Activated T-helper 17 cell treated with anti-CD3 and anti-CD28 coated beads, Interleukin-2, amount 50 U/mL, for 72 hours (primary cell): ENCODE results near the gene EFNA3. TPM values are rescaled to one million over a fixed set of nuclear protein-coding genes. Genes with fewer than 3 reads are reported as not detected.
A peak's percentile ranks its signal among the peaks of the same experiment; 100 is the strongest.

Source experiments
- ATAC-seq: fragments of 150-1000 bp; cut with Tn5 transposase; replicated peaks from 2 replicates; pipeline ENCODE4 v1.10.0; 2021; ENCODE audit warnings: mild to moderate bottlenecking, moderate library complexity
- H3K27ac Mint-ChIP-seq: one replicate; pipeline ENCODE4 v1.8.0; 2022; ENCODE audit warnings: mixed read lengths
- H3K27me3 Mint-ChIP-seq: one replicate; pipeline ENCODE4 v1.8.0; 2022; ENCODE audit warnings: mixed read lengths
- H3K36me3 Mint-ChIP-seq: one replicate; pipeline ENCODE4 v1.8.0; 2022; ENCODE audit warnings: low read depth, mild to moderate bottlenecking, mixed read lengths
- H3K4me1 Mint-ChIP-seq: one replicate; pipeline ENCODE4 v1.8.0; 2022; ENCODE audit warnings: mixed read lengths
- H3K4me3 Mint-ChIP-seq: one replicate; pipeline ENCODE4 v1.8.0; 2022; ENCODE audit warnings: mild to moderate bottlenecking, mixed read lengths
- H3K9me3 Mint-ChIP-seq: one replicate; pipeline ENCODE4 v1.8.0; 2022; ENCODE audit warnings: mixed read lengths
- total RNA-seq, 2 donors: library from RNA; stranded (reverse); gene quantifications; one replicate each; pipeline ENCODE4 v1.2.3, GENCODE V29; 2022

The EFNA3 gene
- total RNA-seq, 2 donors from 2014 or later, result 4.1 to 10.8 TPM

DNA sequence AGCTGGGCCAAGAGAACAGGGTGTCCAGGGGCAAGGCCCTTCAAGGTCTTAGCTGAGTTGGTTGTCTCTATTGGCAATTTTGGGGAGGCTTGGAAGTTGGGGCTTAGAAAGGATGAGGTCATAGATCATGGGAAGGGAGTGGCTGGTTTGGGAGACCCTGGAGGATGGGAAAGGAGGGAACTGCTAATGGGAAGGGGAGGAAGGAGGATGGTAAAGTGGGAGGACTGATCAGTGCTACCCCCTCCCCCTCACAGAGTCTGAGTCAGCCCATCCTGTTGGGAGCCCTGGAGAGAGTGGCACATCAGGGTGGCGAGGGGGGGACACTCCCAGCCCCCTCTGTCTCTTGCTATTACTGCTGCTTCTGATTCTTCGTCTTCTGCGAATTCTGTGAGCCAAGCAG, 10.0 kb upstream of the EFNA3 start:
- Mint-ChIP-seq H3K4me1 (peaks cover 16% of the 10 kb centered on the region), H3K36me3 (peaks cover 13% of the 10 kb centered on the region), H3K27ac (no peak overlapping the region), H3K4me3 (no peak overlapping the region), H3K27me3 (no peaks in the 10 kb centered on the region), H3K9me3 (no peaks in the 10 kb centered on the region)
- ATAC-seq, result no peak

- ATAC-seq, result no peak
- peaks cover 13% of the 10 kb centered on the region for H3K36me3 Mint-ChIP-seq
- H3K9me3 Mint-ChIP-seq, result no peaks in the 10 kb centered on the region
- no peak overlapping the region for H3K27ac Mint-ChIP-seq
- H3K4me1 Mint-ChIP-seq, result peaks cover 13% of the 10 kb centered on the region
- no peaks in the 10 kb centered on the region for H3K27me3 Mint-ChIP-seq
- H3K4me3 Mint-ChIP-seq, result no peak overlapping the region
Observed at GRCh38 chr1:155069551-155070157, 9.0 kb upstream of the EFNA3 start.

DNA sequence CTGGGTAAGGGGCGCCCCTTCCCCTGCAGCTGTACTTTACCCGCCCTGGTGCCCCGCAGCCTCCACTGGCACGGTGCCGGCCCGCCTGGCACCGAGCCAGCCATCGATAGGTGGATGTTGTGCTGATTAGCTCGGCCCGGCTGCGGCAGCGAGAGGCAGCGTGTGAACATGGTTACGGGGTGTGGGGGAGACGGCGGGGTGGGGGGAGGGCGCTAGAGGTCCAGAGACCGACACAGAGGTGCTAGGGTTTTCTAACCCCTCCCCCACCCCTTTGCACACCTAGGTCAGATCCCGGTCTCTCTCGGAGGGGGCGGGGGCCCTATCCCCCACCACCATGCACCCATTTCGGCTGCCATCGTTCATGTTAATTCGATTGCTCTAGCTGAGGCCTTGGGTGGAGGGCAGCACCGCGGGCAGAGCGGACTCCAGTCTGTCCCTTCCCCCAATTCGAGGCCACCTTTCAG, 8.4 kb upstream of the EFNA3 start:
- no peaks in the 10 kb centered on the region for H3K9me3 Mint-ChIP-seq
- no peak for ATAC-seq
- H3K27ac Mint-ChIP-seq, result no peak overlapping the region
- H3K4me1 Mint-ChIP-seq, result peaks cover 11% of the 10 kb centered on the region
- no peaks in the 10 kb centered on the region for H3K27me3 Mint-ChIP-seq
- H3K36me3 Mint-ChIP-seq, result peaks cover 13% of the 10 kb centered on the region
- peak overlapping the region; percentile 56 for H3K4me3 Mint-ChIP-seq

DNA sequence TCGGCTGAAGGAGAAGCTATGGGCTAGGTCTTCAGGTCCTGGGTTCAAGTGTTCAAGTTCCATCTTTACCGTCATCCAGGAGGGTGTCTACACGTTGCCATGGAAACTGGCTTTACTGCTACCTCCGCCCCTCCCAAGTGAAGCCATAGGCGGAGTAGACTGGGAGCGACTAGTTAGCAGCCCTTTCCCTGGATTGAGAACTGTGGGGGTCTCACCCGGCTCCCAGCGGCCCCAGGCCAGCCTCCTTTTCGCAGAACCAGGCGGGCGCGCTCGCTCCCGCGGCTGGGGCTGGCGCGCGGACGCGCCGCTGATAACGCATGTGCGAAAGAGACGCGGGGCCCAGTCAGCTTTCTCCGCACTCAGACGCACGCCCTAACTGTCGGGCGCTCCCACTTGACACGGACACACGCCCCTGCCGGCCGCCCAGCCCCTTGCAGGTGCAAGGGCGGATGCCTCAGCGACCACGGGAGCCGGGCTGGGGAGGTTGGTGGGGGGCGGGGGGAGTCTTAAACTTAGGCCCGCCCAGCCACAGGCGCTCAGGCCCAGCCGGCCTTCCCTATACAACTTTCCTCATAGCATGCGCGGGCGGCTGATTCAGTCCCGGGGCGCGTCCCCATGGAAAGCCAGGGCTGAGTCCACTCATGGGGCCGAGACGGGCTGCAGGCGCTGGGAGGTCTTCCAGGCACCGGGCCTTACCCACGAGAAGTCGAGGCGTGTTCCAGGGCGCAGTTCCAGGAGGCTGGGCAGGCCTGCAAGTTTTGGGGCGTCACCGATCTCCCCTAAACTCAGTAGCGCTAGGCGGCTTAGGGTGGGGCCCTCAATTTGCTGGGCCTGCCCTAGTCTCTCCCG, 7.7 kb upstream of the EFNA3 start:
- peaks cover 13% of the 10 kb centered on the region for H3K36me3 Mint-ChIP-seq
- peak overlapping the region; percentile 56 for H3K4me3 Mint-ChIP-seq
- H3K9me3 Mint-ChIP-seq, result no peaks in the 10 kb centered on the region
- peak; percentile 86 for ATAC-seq
- peaks cover 11% of the 10 kb centered on the region for H3K4me1 Mint-ChIP-seq
- H3K27ac Mint-ChIP-seq, result peak overlapping the region; percentile 23
- H3K27me3 Mint-ChIP-seq, result no peaks in the 10 kb centered on the region

- Mint-ChIP-seq H3K4me1 (peaks cover 8% of the 10 kb centered on the region), H3K27ac (peak overlapping the region; percentile 23), H3K4me3 (peak overlapping the region; percentile 56), H3K36me3 (peaks cover 11% of the 10 kb centered on the region), H3K9me3 (no peaks in the 10 kb centered on the region), H3K27me3 (no peaks in the 10 kb centered on the region)
- ATAC-seq, result no peak
Observed at GRCh38 chr1:155071701-155072100, 6.9 kb upstream of the EFNA3 start.

DNA sequence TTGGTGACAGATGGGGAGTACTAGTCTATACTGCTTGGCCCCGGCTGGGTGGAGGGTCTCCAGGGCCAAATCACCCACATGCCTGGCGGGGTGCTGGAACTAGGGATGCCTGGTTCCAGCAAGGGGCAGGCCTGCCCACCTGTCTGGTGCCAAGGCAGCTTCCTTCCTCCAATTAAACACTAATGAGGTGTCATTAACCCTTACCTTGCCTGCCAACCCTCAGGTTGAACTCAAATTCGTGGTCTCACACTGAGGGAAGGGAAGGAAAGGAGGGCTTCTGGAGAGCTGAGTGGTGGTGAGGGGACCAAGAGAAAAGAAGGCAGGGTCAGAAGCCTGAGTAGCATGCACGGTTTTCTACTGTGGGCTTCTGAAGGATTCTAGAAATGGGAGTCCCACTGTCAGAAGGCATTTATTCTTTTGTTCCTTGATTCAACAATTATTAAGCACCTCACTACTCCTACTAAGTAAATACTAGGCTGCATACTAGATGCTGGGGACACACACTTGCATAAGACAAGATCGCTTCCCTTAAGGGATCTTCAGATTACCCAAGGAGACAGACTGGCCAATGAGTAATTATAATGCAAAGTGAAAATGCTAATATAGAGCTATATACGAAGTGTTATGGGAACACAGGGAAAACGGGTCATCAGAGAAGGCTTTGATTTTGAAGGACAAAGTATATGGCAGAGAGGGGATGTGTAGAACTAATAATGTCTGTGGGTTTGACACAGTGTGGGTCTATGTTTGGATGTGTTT, 5.9 kb upstream of the EFNA3 start:
- peak overlapping the region; percentile 56 for H3K4me3 Mint-ChIP-seq

DNA sequence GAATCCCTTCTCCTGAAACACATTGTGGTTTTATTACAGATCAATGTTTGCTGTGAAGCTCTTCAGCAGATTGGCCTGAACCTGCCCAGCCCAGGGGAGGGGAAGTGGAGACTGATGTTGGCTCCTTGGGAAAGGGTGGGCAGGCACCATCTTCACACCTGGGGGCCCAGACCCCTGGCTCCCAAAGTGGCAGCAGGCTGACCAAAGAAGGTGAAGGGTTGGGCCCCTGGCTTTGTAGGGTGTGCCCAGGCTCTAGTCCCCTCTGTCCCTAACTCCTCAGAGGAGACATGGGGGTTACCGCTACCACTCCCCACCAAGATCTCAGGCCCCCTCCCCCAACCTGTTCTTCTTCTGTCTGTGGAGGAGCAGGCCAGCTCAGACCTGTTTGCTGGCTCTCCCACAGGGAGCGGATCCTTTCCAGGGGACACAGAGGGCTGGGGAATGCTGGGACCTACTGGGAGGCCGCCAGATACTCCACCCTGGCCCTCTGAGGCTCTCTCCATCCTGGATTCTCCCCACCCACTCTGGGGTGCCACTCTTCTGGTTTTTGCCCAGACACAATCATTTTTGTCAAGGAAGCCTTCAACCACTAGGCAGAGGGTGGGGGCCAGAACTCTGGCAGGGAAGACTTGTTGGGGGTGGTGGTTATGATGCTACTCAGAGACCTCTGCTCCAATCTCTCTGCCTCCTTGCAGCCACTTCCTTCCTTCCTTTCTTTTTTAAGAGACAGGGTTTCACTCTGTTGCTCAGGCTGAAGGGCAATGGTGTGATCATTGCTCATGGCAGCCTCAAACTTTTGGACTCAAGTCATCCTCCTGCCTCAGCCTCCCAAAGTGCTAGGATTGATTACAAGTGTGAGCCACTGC, 5.0 kb upstream of the EFNA3 start:
- Mint-ChIP-seq H3K27me3 (no peaks in the 10 kb centered on the region), H3K9me3 (no peaks in the 10 kb centered on the region), H3K4me3 (no peak overlapping the region), H3K27ac (no peak overlapping the region), H3K4me1 (peaks cover 8% of the 10 kb centered on the region), H3K36me3 (peaks cover 2% of the 10 kb centered on the region)
- ATAC-seq, result peak; percentile 34

More for the DNA sequence above, 5.9 kb upstream of the EFNA3 start:
- peaks cover 7% of the 10 kb centered on the region for H3K36me3 Mint-ChIP-seq
- no peak for ATAC-seq
- H3K9me3 Mint-ChIP-seq, result no peaks in the 10 kb centered on the region
- peaks cover 8% of the 10 kb centered on the region for H3K4me1 Mint-ChIP-seq
- no peak overlapping the region for H3K27ac Mint-ChIP-seq
- H3K27me3 Mint-ChIP-seq, result no peaks in the 10 kb centered on the region

DNA sequence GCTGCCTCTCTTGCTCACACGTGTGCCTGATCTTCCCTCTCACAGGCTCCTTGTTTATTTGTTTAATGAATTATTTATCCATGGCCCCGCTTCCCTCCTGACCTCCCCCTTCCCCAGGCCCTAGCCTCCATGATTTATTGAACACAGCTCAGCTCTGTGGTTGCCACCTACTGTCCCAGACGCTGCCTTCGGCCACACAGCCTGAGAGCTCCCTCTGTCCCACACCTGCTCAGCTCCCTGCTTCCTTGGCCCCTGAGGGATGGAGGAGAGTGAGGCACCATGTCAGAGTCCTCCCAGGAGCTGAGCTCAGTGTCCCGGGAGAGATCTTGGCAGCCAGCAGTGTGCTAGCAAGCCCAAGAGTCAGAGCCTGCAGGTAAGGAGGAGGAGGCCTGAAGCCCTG, 3.1 kb upstream of the EFNA3 start:
- ATAC-seq, result no peak
- Mint-ChIP-seq H3K4me1 (peaks cover 12% of the 10 kb centered on the region), H3K9me3 (no peaks in the 10 kb centered on the region), H3K27ac (no peak overlapping the region), H3K27me3 (peaks cover 7% of the 10 kb centered on the region), H3K4me3 (no peak overlapping the region), H3K36me3 (no peaks in the 10 kb centered on the region)

DNA sequence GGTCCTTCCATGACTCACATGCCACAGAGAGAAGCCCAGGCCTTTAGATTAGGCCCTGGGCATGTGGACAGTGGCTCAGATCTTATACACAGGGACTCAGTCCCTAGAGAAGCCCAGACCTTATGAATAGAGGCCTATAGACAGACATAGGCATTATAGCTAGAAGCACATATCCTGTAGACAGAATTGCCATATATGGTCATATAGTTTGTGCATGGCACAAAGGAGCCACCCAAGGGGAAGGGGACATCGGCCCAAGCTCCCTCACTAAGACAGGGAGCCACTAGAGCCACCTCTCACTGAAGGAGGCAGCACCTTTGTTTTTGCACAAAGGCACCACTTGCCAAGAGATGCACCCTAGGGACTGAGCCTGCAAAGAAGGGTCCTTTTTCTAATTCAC, 2.3 kb upstream of the EFNA3 start:
- Mint-ChIP-seq H3K27me3 (peaks cover 9% of the 10 kb centered on the region), H3K9me3 (no peaks in the 10 kb centered on the region), H3K4me3 (no peak overlapping the region), H3K36me3 (peaks cover 2% of the 10 kb centered on the region), H3K4me1 (peaks cover 13% of the 10 kb centered on the region), H3K27ac (no peak overlapping the region)
- ATAC-seq, result no peak

DNA sequence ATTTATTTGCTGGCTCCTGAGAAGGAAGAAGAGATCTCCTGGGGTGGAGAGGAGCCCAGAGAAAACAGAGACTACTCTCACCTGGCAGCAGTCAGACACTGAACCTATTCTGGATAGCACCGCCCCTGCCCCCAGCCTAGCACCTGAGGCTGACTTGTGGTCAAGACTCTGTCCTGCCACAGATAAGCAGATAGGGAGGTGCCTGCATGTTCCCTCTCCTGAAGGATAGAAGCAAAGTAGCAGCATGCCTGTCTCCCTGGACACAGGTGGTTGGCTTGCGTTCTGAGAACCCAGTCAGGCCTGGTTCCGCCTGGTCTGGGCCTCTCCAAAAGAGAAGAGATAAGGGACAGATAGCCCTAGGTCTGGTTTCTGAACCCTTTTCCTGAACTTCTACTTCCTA, 1.3 kb upstream of the EFNA3 start:
- no peak for ATAC-seq
- Mint-ChIP-seq H3K27ac (no peak overlapping the region), H3K36me3 (peaks cover 6% of the 10 kb centered on the region), H3K9me3 (no peaks in the 10 kb centered on the region), H3K27me3 (peaks cover 15% of the 10 kb centered on the region), H3K4me3 (no peak overlapping the region), H3K4me1 (peaks cover 17% of the 10 kb centered on the region)

- Mint-ChIP-seq H3K27me3 (peaks cover 18% of the 10 kb centered on the region), H3K9me3 (no peaks in the 10 kb centered on the region), H3K36me3 (peaks cover 6% of the 10 kb centered on the region), H3K4me1 (peaks cover 20% of the 10 kb centered on the region), H3K27ac (no peak overlapping the region), H3K4me3 (peak overlapping the region; percentile 7)
- ATAC-seq, result peak; percentile 17
Observed at GRCh38 chr1:155077758-155078445, 735 bp upstream of the EFNA3 start.

DNA sequence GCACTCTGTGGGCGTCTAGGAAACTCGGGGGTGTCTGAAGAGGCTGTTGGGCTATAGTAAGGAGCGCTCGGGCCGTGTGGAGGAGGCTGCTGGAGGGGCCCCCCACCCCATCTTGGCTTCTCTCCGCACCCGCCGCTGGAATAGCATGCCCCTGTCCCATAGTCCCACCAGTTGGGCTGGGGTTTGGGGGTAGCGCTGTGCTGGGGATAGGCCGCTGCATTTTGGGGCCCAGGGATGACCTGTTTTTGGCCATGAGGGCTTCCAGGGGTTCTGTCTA, 511 bp downstream of the EFNA3 start:
- Mint-ChIP-seq H3K4me1 (peaks cover 21% of the 10 kb centered on the region), H3K4me3 (peak overlapping the region; percentile 88), H3K36me3 (peaks cover 6% of the 10 kb centered on the region), H3K27ac (peak overlapping the region; percentile 79), H3K27me3 (peaks cover 25% of the 10 kb centered on the region), H3K9me3 (no peaks in the 10 kb centered on the region)
- ATAC-seq, result no peak

DNA sequence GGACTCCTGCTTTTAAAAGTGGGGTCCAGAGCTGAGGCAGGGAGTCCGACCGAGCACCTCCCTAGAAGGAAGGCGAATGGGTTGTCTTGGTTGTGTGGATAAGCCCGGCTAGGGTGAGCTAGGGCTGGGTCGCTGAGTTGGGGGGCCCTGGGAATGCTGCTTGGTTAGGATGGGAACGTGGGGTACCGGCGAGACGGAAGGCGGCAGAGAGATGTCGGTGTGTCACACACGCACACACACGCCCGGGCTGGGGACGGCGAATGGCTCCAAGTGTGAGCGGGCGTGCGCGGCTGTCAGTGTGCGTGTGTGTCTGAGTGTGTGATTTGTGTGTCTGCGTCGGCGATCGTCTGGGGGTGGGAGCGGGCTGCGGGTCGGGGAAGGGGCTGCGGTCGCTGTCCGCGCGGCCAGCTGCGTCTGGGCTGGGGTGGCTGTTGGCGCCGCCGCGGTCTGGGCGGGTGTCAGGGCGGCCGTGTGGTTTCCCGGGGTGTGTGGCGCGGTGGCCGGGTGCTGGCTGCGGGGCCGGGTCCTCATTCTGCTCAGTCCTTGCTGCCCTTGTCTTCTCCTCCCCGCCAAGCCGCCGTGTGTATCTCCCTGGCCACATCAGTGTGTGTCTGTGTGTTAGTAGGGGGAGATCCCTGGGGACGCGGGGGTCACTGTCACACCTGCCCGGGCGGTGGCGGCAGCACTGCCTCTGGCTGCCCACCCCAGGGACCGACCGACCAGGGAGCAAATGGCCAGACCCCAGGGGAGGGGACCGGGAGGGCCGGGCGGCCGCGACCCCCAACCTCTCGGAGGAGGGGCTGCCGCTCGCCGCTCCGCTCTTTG, 1.1 kb downstream of the EFNA3 start:
- Mint-ChIP-seq H3K4me3 (peak overlapping the region; percentile 88), H3K4me1 (peaks cover 27% of the 10 kb centered on the region), H3K27ac (peak overlapping the region; percentile 79), H3K27me3 (peaks cover 25% of the 10 kb centered on the region), H3K36me3 (peaks cover 9% of the 10 kb centered on the region), H3K9me3 (no peaks in the 10 kb centered on the region)
- peak; percentile 16 for ATAC-seq
